Kidney (tissue), 14 donors: ENCODE results near the gene HCN4. TPM values are rescaled to one million over a fixed set of nuclear protein-coding genes. Genes with fewer than 3 reads are reported as not detected.

Experiments used
- DNase-seq, 5 donors: peaks; one replicate each; pipeline ENCODE4 v3.0.0-alpha.2; 2013 to 2020
- FAIRE-seq: peaks from 2 replicates; lab custom pipeline; 2012; peaks lifted over from hg19 to GRCh38; lab: Jason Lieb, UNC
- H3K27ac ChIP-seq, 2 donors: one replicate each; pipeline ENCODE4 v1.7.0; 2013; ENCODE audit warnings: low read depth in 2 of 2, low read length in 2 of 2, inconsistent platforms in 1 of 2
- H3K27me3 ChIP-seq: one replicate; pipeline ENCODE4 v1.7.1; 2013; ENCODE audit warnings: low read length, inconsistent platforms; ENCODE audit not compliant: control insufficient read depth, insufficient read depth
- H3K36me3 ChIP-seq, 3 donors: one replicate each; pipeline versions ENCODE4 v1.7.0 to v1.7.1; 2013; ENCODE audit warnings: low read length in 3 of 3, control low read depth in 1 of 3, inconsistent platforms in 1 of 3; ENCODE audit not compliant: insufficient read depth in 3 of 3, control insufficient read depth in 2 of 3
- H3K4me1 ChIP-seq, 3 donors: one replicate each; pipeline versions ENCODE4 v1.7.0 to v1.7.1; 2013; ENCODE audit warnings: low read length in 3 of 3, inconsistent platforms in 1 of 3, low read depth in 1 of 3; ENCODE audit not compliant: control insufficient read depth in 2 of 3, insufficient read depth in 2 of 3
- H3K4me3 ChIP-seq, 3 donors: one replicate each; pipeline versions ENCODE4 v1.7.0 to v1.8.1; 2013; ENCODE audit warnings: low read length in 3 of 3, control low read depth in 1 of 3, inconsistent platforms in 1 of 3
- H3K9ac ChIP-seq, 3 donors: one replicate each; pipeline versions ENCODE4 v1.7.0 to v1.7.1; 2013; ENCODE audit warnings: low read length in 3 of 3, control low read depth in 1 of 3, inconsistent platforms in 1 of 3
- H3K9me3 ChIP-seq, 3 donors: one replicate each; pipeline versions ENCODE4 v1.7.0 to v1.7.1; 2013; ENCODE audit warnings: low read length in 3 of 3, control low read depth in 1 of 3, inconsistent platforms in 1 of 3; ENCODE audit not compliant: control insufficient read depth in 2 of 3, insufficient read depth in 1 of 3
- CTCF ChIP-seq: IDR thresholded peaks from 3 replicates; pipeline ENCODE4 v1.5.1; 2012; ENCODE audit warnings: mild to moderate bottlenecking, moderate library complexity, borderline replicate concordance; ENCODE audit not compliant: insufficient read depth; ENCODE audit errors: extremely low read depth
- intact Hi-C: fragments of 100-400 bp; cut with DNase I; formaldehyde crosslinking; loops from one replicate; pipeline ENCODE4 v1.11.1; 2022
- polyA plus RNA-seq: library from polyadenylated mRNA; stranded (reverse); fragments of 350-450 nt; fragmentation: Illumina TruSeq; extraction: RNeasy Lipid Tissue Mini Kit (QIAGEN cat#74804); gene quantifications from one replicate; pipeline ENCODE4 v1.2.3, GENCODE V29; 2014; ENCODE audit warnings: low read depth, low replicate concordance; ENCODE audit not compliant: insufficient read depth
- total RNA-seq: library from RNA; stranded (reverse); fragmentation: NEBNext Ultra II Directional; extraction: Animal tissue kit (Norgen Biotek cat#: 25700); gene quantifications from one replicate; pipeline ENCODE4 v1.2.1, GENCODE V29; 2021
- donor health status: control.
- donor health status: control.
- donor health status: control.
- donor health status: control.
- donor health status: control.
- donor health status: DM: yes; HTN: yes; CAD: no.
- donor health status: Normal renal cell carcinoma (clear cell type).

Gene HCN4
- total and polyA plus RNA-seq, 2 donors from 2014 or later, result 0.15 to 0.50 TPM

GRCh38 chr15:73338058-73338457 lies 30.7 kb downstream of the HCN4 start:
- no peak overlapping the region for H3K4me3 ChIP-seq
- H3K9ac ChIP-seq, result no peak overlapping the region
- H3K36me3 ChIP-seq, result no peaks in the 10 kb centered on the region
- DNase-seq (no peak), FAIRE-seq (no peak)
- no peaks in the 10 kb centered on the region for H3K4me1 ChIP-seq
- no peaks in the 10 kb centered on the region for H3K9me3 ChIP-seq
- intact Hi-C loops, result no loop called here
- no peak overlapping the region for H3K27ac ChIP-seq
- no peak for TF ChIP-seq CTCF
- H3K27me3 ChIP-seq, result no peaks in the 10 kb centered on the region

GRCh38 chr15:73337187-73337586 lies 31.6 kb downstream of the HCN4 start:
- no peaks in the 10 kb centered on the region for H3K36me3 ChIP-seq
- no peaks in the 10 kb centered on the region for H3K9me3 ChIP-seq
- no peak overlapping the region for H3K4me3 ChIP-seq
- TF ChIP-seq CTCF, result no peak
- no peaks in the 10 kb centered on the region for H3K4me1 ChIP-seq
- intact Hi-C loops, result no loop called here
- no peaks in the 10 kb centered on the region for H3K27me3 ChIP-seq
- no peak overlapping the region for H3K27ac ChIP-seq
- no peak overlapping the region for H3K9ac ChIP-seq
- FAIRE-seq (no peak), DNase-seq (no peak)

GRCh38 chr15:73336756-73337155 lies 32.0 kb downstream of the HCN4 start:
- peak in 1 of 5 donors; percentile 53 for DNase-seq
- intact Hi-C loops, result no loop called here
- FAIRE-seq, result no peak

More at GRCh38 chr15:73336756-73337155, 32.0 kb downstream of the HCN4 start:
- H3K4me1 ChIP-seq, result no peaks in the 10 kb centered on the region
- no peak for TF ChIP-seq CTCF
- H3K9ac ChIP-seq, result no peak overlapping the region
- no peaks in the 10 kb centered on the region for H3K36me3 ChIP-seq
- H3K27me3 ChIP-seq, result no peaks in the 10 kb centered on the region
- no peaks in the 10 kb centered on the region for H3K9me3 ChIP-seq
- no peak overlapping the region for H3K27ac ChIP-seq
- no peak overlapping the region for H3K4me3 ChIP-seq
